ENCODE measurements around the gene BRD1.

BRD1 gene

DNA sequence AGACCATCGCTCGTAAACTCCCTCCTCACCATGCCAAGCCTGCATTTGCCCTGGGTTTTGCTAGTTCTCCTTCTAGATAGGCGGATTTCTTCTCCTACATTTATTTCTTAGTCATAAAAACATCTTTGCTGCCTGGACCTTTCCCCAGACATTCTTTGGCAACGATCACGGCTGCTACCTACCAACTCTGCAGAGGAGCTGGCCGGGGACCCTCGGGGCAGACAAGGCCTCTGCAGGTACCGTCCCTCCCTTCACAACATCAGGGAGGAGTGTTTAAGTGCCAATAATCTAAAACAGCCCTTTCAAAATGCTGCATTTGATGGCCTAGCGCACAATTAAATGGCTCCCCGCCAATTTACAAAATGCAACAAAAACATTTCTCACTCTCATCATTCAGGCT lies 34.4 kb downstream of the BRD1 start:
- FAIRE-seq (no peak), DNase-seq (ENCODE audit: insufficient read length) (no peak)
- no peak for TF ChIP-seq POLR2A (IDR thresholded peaks at IDR 0.05; ENCODE audit: low read depth, low read length)
- no peak for TF ChIP-seq TAF1 (IDR thresholded peaks at IDR 0.05; ENCODE audit: borderline replicate concordance, low read depth, low read length)
- no peak for TF ChIP-seq POLR2AphosphoS5 (IDR thresholded peaks at IDR 0.05; ENCODE audit: low read depth, low read length)

GRCh38 chr22:49792107-49792506 lies 35.6 kb downstream of the BRD1 start:
- TF ChIP-seq TAF1 (IDR thresholded peaks at IDR 0.05; ENCODE audit: borderline replicate concordance, low read depth, low read length) (no peak), POLR2AphosphoS5 (IDR thresholded peaks at IDR 0.05; ENCODE audit: low read depth, low read length) (no peak), POLR2A (IDR thresholded peaks at IDR 0.05; ENCODE audit: low read depth, low read length) (no peak)
- no peak for DNase-seq (ENCODE audit: insufficient read length)

GRCh38 chr22:49791682-49792081 lies 36.0 kb downstream of the BRD1 start:
- FAIRE-seq (no peak), DNase-seq (ENCODE audit: insufficient read length) (no peak)
- TF ChIP-seq TAF1 (IDR thresholded peaks at IDR 0.05; ENCODE audit: borderline replicate concordance, low read depth, low read length) (no peak), POLR2A (IDR thresholded peaks at IDR 0.05; ENCODE audit: low read depth, low read length) (no peak), POLR2AphosphoS5 (IDR thresholded peaks at IDR 0.05; ENCODE audit: low read depth, low read length) (no peak)

More at GRCh38 chr22:49792107-49792506, 35.6 kb downstream of the BRD1 start:
- FAIRE-seq, result no peak

DNA sequence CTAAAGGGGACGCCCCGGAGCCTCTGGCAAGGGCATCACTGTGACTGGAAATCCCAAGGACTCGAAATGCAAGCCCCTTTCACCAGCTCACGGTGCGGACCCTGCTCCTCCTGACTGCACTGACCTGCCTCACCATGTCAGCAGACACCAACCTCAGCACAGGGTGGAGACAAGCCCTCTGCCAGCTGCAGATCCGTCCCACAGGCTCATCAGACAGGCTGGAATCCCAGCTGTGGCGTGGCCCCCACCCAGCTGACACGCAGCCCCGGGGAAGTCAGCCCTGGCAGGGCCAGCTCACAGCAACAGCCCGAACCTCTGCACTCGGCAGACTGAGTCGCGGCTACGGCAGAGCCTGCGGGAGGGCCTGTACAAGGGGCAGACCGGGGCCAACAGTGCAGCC lies 36.8 kb downstream of the BRD1 start:
- TF ChIP-seq POLR2AphosphoS5 (IDR thresholded peaks at IDR 0.05; ENCODE audit: low read depth, low read length), result no peak

GRCh38 chr22:49789289-49790141 lies 38.2 kb downstream of the BRD1 start:
- TF ChIP-seq POLR2A (IDR thresholded peaks at IDR 0.05; ENCODE audit: low read depth, low read length) (no peak), POLR2AphosphoS5 (IDR thresholded peaks at IDR 0.05; ENCODE audit: low read depth, low read length) (no peak), TAF1 (IDR thresholded peaks at IDR 0.05; ENCODE audit: borderline replicate concordance, low read depth, low read length) (no peak)
- no peak for DNase-seq (ENCODE audit: insufficient read length)
- no peak for FAIRE-seq

More for the DNA sequence above, 36.8 kb downstream of the BRD1 start:
- FAIRE-seq, result no peak
- no peak for DNase-seq (ENCODE audit: insufficient read length)

- DNase-seq (ENCODE audit: insufficient read length) (no peak), FAIRE-seq (no peak)
- TF ChIP-seq TAF1 (IDR thresholded peaks at IDR 0.05; ENCODE audit: borderline replicate concordance, low read depth, low read length) (no peak), POLR2AphosphoS5 (IDR thresholded peaks at IDR 0.05; ENCODE audit: low read depth, low read length) (no peak), POLR2A (IDR thresholded peaks at IDR 0.05; ENCODE audit: low read depth, low read length) (no peak)
These were observed 39.2 kb downstream of the BRD1 start for GRCh38 chr22:49788504-49788903.

- FAIRE-seq (no peak), DNase-seq (ENCODE audit: insufficient read length) (no peak)
- TF ChIP-seq TAF1 (IDR thresholded peaks at IDR 0.05; ENCODE audit: borderline replicate concordance, low read depth, low read length) (no peak), POLR2A (IDR thresholded peaks at IDR 0.05; ENCODE audit: low read depth, low read length) (no peak), POLR2AphosphoS5 (IDR thresholded peaks at IDR 0.05; ENCODE audit: low read depth, low read length) (no peak)
These were observed 39.8 kb downstream of the BRD1 start for GRCh38 chr22:49787861-49788260.

GRCh38 chr22:49786976-49787706 lies 40.5 kb downstream of the BRD1 start:
- no peak for FAIRE-seq
- TF ChIP-seq TAF1 (IDR thresholded peaks at IDR 0.05; ENCODE audit: borderline replicate concordance, low read depth, low read length) (no peak), POLR2AphosphoS5 (IDR thresholded peaks at IDR 0.05; ENCODE audit: low read depth, low read length) (no peak), POLR2A (IDR thresholded peaks at IDR 0.05; ENCODE audit: low read depth, low read length) (no peak)
- DNase-seq (ENCODE audit: insufficient read length), result no peak

GRCh38 chr22:49785841-49786471 lies 41.7 kb downstream of the BRD1 start:
- no peak for DNase-seq (ENCODE audit: insufficient read length)
- no peak for TF ChIP-seq POLR2AphosphoS5 (IDR thresholded peaks at IDR 0.05; ENCODE audit: low read depth, low read length)
- no peak for TF ChIP-seq POLR2A (IDR thresholded peaks at IDR 0.05; ENCODE audit: low read depth, low read length)
- no peak for TF ChIP-seq TAF1 (IDR thresholded peaks at IDR 0.05; ENCODE audit: borderline replicate concordance, low read depth, low read length)
- FAIRE-seq, result no peak

- no peak for DNase-seq (ENCODE audit: insufficient read length)
- no peak for FAIRE-seq
These were observed 42.6 kb downstream of the BRD1 start for GRCh38 chr22:49785046-49785521.

GRCh38 chr22:49784630-49784971 lies 43.1 kb downstream of the BRD1 start:
- FAIRE-seq (no peak), DNase-seq (ENCODE audit: insufficient read length) (no peak)
- no peak for TF ChIP-seq POLR2A (IDR thresholded peaks at IDR 0.05; ENCODE audit: low read depth, low read length)
- TF ChIP-seq POLR2AphosphoS5 (IDR thresholded peaks at IDR 0.05; ENCODE audit: low read depth, low read length), result no peak
- no peak for TF ChIP-seq TAF1 (IDR thresholded peaks at IDR 0.05; ENCODE audit: borderline replicate concordance, low read depth, low read length)

More at GRCh38 chr22:49785046-49785521, 42.6 kb downstream of the BRD1 start:
- TF ChIP-seq TAF1 (IDR thresholded peaks at IDR 0.05; ENCODE audit: borderline replicate concordance, low read depth, low read length) (no peak), POLR2AphosphoS5 (IDR thresholded peaks at IDR 0.05; ENCODE audit: low read depth, low read length) (no peak), POLR2A (IDR thresholded peaks at IDR 0.05; ENCODE audit: low read depth, low read length) (no peak)

All from GM12892 (cell line).